Naive thymus-derived CD4-positive, alpha-beta T cell (primary cell): ENCODE measurements around the gene DAPK3. TPM values are rescaled to one million over a fixed set of nuclear protein-coding genes. Genes with fewer than 3 reads are reported as not detected.
"Not testable (repeated sequence)": the region's sequence is repeated elsewhere in the genome, so short reads cannot be mapped to it uniquely, and the experiment has no call there.

Experiments used
- ATAC-seq: fragments of 150-1000 bp; cut with Tn5 transposase; 2 replicates; pipeline ENCODE4 v1.10.0; 2021; ENCODE audit warnings: mild to moderate bottlenecking, moderate library complexity
- CTCF ChIA-PET: fragments of 350-600 bp; sonication (Branson Sonifier 250); formaldehyde crosslinking; loops from one replicate; lab custom pipeline; 2021; ENCODE audit warnings: antibody characterized with exemption; lab: Charles Lee
- POLR2A ChIA-PET: fragments of 350-600 bp; sonication (Branson Sonifier 250); formaldehyde crosslinking; loops from one replicate; lab custom pipeline; 2021; ENCODE audit warnings: antibody characterized with exemption, inconsistent platforms; lab: Charles Lee
- DNase-seq, 9 donors: peaks; one replicate each; pipeline versions ENCODE4 v3.0.0 to v3.0.0-alpha.2; 2020 to 2022; ENCODE audit warnings: mixed read lengths in 1 of 9
- H3K27ac ChIP-seq: one replicate; pipeline ENCODE4 v1.7.0; 2013; ENCODE audit warnings: mild to moderate bottlenecking, low read depth, low read length, moderate library complexity
- H3K27me3 ChIP-seq, 2 donors: one replicate each; pipeline ENCODE4 v1.7.0; 2013; ENCODE audit warnings: low read length in 2 of 2, mild to moderate bottlenecking in 2 of 2, moderate library complexity in 2 of 2; ENCODE audit not compliant: control insufficient read depth in 2 of 2, insufficient read depth in 2 of 2
- H3K36me3 ChIP-seq, 3 experiments: 1 replicate in 2 of 3; 2 replicates in 1 of 3; pipeline ENCODE4 v1.7.0; 2013; ENCODE audit warnings: low read length in 3 of 3, mild to moderate bottlenecking in 3 of 3, moderate library complexity in 1 of 3; ENCODE audit not compliant: insufficient read depth in 3 of 3, control insufficient read depth in 2 of 3
- H3K4me1 ChIP-seq, 2 donors: one replicate each; pipeline ENCODE4 v1.7.0; 2013; ENCODE audit warnings: low read length in 2 of 2, mild to moderate bottlenecking in 2 of 2, moderate library complexity in 1 of 2; ENCODE audit not compliant: control insufficient read depth in 2 of 2, insufficient read depth in 2 of 2
- H3K4me3 ChIP-seq: 2 replicates; pipeline ENCODE4 v1.7.0; 2013; ENCODE audit warnings: mild to moderate bottlenecking, low read length
- H3K9me3 ChIP-seq, 3 experiments: 1 replicate in 2 of 3; 2 replicates in 1 of 3; pipeline ENCODE4 v1.7.0; 2013; ENCODE audit warnings: low read length in 3 of 3; ENCODE audit not compliant: control insufficient read depth in 2 of 3
- H3K27ac Mint-ChIP-seq, 9 donors: one replicate each; pipeline ENCODE4 v1.8.0; 2020 to 2022; ENCODE audit warnings: mixed read lengths in 9 of 9, mild to moderate bottlenecking in 8 of 9, moderate library complexity in 5 of 9, inconsistent platforms in 2 of 9
- H3K27me3 Mint-ChIP-seq, 5 donors: one replicate each; pipeline ENCODE4 v1.8.0; 2021 to 2022; ENCODE audit warnings: mixed read lengths in 5 of 5, mild to moderate bottlenecking in 1 of 5
- H3K36me3 Mint-ChIP-seq, 5 donors: one replicate each; pipeline ENCODE4 v1.8.0; 2020 to 2022; ENCODE audit warnings: mixed read lengths in 5 of 5, mild to moderate bottlenecking in 3 of 5, inconsistent platforms in 1 of 5
- H3K4me1 Mint-ChIP-seq, 7 donors: one replicate each; pipeline ENCODE4 v1.8.0; 2020 to 2022; ENCODE audit warnings: mixed read lengths in 7 of 7, mild to moderate bottlenecking in 3 of 7, inconsistent platforms in 1 of 7
- H3K4me3 Mint-ChIP-seq, 10 donors: one replicate each; pipeline ENCODE4 v1.8.0; 2020 to 2022; ENCODE audit warnings: mild to moderate bottlenecking in 10 of 10, mixed read lengths in 10 of 10, moderate library complexity in 6 of 10, inconsistent platforms in 2 of 10
- H3K9me3 Mint-ChIP-seq, 11 donors: one replicate each; pipeline ENCODE4 v1.8.0; 2020 to 2022; ENCODE audit warnings: mixed read lengths in 11 of 11, mild to moderate bottlenecking in 4 of 11, inconsistent platforms in 1 of 11, moderate library complexity in 1 of 11
- intact Hi-C, 2 donors: fragments of 100-400 bp; cut with micrococcal nuclease; formaldehyde crosslinking; loops; one replicate each; pipeline ENCODE4 v1.15.1; 2023
- polyA plus RNA-seq, 2 donors: library from polyadenylated mRNA; unstranded; fragments of 300-500 nt; fragmentation: Illumina TruSeq; gene quantifications; one replicate each; pipeline ENCODE4 v1.2.3, GENCODE V29; 2021
- total RNA-seq, 6 experiments: library from RNA in 5 of 6; stranded (reverse) in 5 of 6; gene quantifications; 1 replicate in 5 of 6; 2 replicates in 1 of 6; pipeline ENCODE4 v1.2.3 and lab custom pipeline; 2021 to 2026

Gene DAPK3
- total and polyA plus RNA-seq, 7 experiments from 2014 or later = 18.2 to 40.3 (median 33.9) TPM

GRCh38 chr19:3944018-3944721 lies 26.7 kb downstream of the DAPK3 start:
- peaks cover 0 to 5% (median 0%) of the 10 kb centered on the region in 7 donors for H3K4me1 Mint-ChIP-seq
- no peak overlapping the region for H3K27ac ChIP-seq
- no peak for DNase-seq
- H3K36me3 ChIP-seq = no peaks in the 10 kb centered on the region
- H3K9me3 Mint-ChIP-seq = peaks cover 0 to 1% (median 0%) of the 10 kb centered on the region in 11 donors
- no peak overlapping the region for H3K4me3 ChIP-seq
- intact Hi-C loops = no loop called here
- no peaks in the 10 kb centered on the region for H3K27me3 ChIP-seq
- H3K27me3 Mint-ChIP-seq = no peaks in the 10 kb centered on the region
- ChIA-PET CTCF (no interaction called here), POLR2A (no interaction called here)
- H3K9me3 ChIP-seq = no peaks in the 10 kb centered on the region
- H3K4me3 Mint-ChIP-seq = no peak overlapping the region
- H3K36me3 Mint-ChIP-seq = no peaks in the 10 kb centered on the region
- no peak overlapping the region for H3K27ac Mint-ChIP-seq
- no peak for ATAC-seq
- no peaks in the 10 kb centered on the region for H3K4me1 ChIP-seq

- H3K4me1 ChIP-seq = no peaks in the 10 kb centered on the region
- H3K27me3 ChIP-seq = no peaks in the 10 kb centered on the region
- ChIA-PET POLR2A (no interaction called here), CTCF (no interaction called here)
- no peak for DNase-seq
- H3K9me3 Mint-ChIP-seq = peaks cover 0 to 1% (median 0%) of the 10 kb centered on the region in 11 donors
- ATAC-seq = no peak
- H3K4me1 Mint-ChIP-seq = peaks cover 0 to 5% (median 0%) of the 10 kb centered on the region in 7 donors
- no peak overlapping the region for H3K4me3 ChIP-seq
- no peaks in the 10 kb centered on the region for H3K9me3 ChIP-seq
- intact Hi-C loops = no loop called here
- no peak overlapping the region for H3K27ac Mint-ChIP-seq
- no peaks in the 10 kb centered on the region for H3K36me3 Mint-ChIP-seq
- H3K36me3 ChIP-seq = no peaks in the 10 kb centered on the region
- H3K27ac ChIP-seq = no peak overlapping the region
- no peak overlapping the region for H3K4me3 Mint-ChIP-seq
- no peaks in the 10 kb centered on the region for H3K27me3 Mint-ChIP-seq
These were observed 28.0 kb downstream of the DAPK3 start for GRCh38 chr19:3942790-3943409.

DNA sequence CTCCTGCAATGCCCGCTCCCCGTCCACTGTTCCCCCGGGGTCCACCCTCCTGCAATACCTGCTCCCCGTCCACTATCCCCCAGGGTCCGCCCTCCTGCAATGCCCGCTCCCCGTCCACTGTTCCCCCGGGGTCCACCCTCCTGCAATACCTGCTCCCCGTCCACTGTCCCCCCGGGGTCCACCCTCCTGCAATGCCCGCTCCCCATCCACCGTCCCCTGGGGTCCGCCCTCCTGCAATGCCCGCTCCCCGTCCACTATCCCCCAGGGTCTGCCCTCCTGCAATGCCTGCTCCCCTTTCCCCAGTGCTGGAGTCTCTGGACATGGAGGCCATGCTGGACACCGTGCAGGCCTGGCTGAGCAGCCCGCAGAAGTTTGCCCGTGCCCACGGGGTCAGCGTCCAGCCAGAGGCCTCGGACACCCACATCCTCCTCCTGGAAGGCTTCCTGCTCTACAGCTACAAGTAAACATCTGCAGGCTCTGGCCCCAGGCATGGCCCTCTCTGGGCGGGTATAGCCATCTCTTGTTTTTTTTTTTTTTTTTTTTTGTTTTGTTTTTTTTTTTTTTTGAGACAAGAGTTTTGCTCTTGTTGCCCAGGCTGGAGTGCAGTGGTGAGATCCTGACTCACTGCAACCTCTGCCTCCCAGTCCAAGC lies 32.5 kb downstream of the DAPK3 start:
- intact Hi-C loops, H3K27ac ChIP-seq: not testable (repeated sequence)

DNA sequence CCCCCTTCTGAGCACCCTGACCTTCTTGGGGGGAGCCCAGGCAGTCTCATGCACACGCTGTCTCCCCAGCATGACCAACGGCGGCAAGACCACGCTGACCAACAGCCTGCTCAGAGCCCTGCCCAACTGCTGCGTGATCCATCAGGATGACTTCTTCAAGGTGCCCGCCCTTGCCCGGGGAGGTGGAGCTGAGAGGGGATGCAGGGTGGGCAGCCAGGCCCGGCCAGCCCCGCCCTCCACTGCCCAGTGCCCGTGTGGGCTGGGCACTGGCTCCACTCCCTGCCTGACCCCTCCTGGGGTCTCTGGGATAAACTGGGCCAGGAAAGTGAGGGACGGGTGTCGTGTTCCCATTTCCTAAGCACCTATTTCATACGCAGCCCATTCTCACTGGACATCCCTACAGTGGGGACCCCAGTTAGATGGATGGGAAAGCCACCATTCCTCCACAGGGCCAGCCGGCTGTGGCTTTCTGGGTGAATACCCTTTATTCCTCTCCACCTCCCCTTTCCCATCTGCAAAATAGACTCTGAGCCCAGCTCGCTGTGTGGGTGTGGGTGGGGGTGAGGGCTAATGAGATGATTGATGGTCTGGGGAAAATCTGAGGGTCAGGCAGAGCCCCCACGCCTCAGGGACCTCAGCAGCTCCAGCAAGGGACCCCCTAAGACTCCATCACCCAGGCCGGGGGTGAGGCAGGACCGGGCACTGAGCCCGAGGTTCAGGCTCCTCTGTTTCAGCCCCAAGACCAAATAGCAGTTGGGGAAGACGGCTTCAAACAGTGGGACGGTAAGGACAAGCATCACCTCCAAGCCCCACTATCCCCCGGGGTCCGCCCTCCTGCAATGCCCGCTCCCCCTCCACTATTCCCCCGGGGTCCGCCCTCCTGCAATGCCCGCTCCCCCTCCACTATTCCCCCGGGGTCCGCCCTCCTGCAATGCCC lies 34.1 kb downstream of the DAPK3 start:
- Histone ChIP-seq H3K27me3 (no peaks in the 10 kb centered on the region), H3K9me3 (no peaks in the 10 kb centered on the region), H3K4me1 (no peaks in the 10 kb centered on the region), H3K36me3 (no peaks in the 10 kb centered on the region), H3K27ac (no peak overlapping the region), H3K4me3 (no peak overlapping the region)
- no peaks in the 10 kb centered on the region for H3K36me3 Mint-ChIP-seq
- H3K4me3 Mint-ChIP-seq = no peak overlapping the region
- POLR2A ChIA-PET = no interaction called here
- H3K27ac Mint-ChIP-seq = no peak overlapping the region
- no peaks in the 10 kb centered on the region for H3K4me1 Mint-ChIP-seq
- intact Hi-C loops = no loop called here
- peaks cover 0 to 2% (median 0%) of the 10 kb centered on the region in 11 donors for H3K9me3 Mint-ChIP-seq
- ATAC-seq (no peak), DNase-seq (no peak)
- CTCF ChIA-PET = no interaction called here
- peaks cover 3 to 25% (median 4%) of the 10 kb centered on the region in 5 donors for H3K27me3 Mint-ChIP-seq

More for the DNA sequence above, 32.5 kb downstream of the DAPK3 start:
- H3K27me3 ChIP-seq, CTCF ChIA-PET, H3K4me1 ChIP-seq, H3K4me3 Mint-ChIP-seq, H3K27ac Mint-ChIP-seq, H3K9me3 Mint-ChIP-seq, H3K36me3 ChIP-seq, H3K9me3 ChIP-seq, POLR2A ChIA-PET, H3K4me1 Mint-ChIP-seq, DNase-seq, H3K4me3 ChIP-seq, ATAC-seq, H3K36me3 Mint-ChIP-seq: not testable (repeated sequence)
- peaks cover 0 to 19% (median 0%) of the 10 kb centered on the region in 5 donors for H3K27me3 Mint-ChIP-seq

DNA sequence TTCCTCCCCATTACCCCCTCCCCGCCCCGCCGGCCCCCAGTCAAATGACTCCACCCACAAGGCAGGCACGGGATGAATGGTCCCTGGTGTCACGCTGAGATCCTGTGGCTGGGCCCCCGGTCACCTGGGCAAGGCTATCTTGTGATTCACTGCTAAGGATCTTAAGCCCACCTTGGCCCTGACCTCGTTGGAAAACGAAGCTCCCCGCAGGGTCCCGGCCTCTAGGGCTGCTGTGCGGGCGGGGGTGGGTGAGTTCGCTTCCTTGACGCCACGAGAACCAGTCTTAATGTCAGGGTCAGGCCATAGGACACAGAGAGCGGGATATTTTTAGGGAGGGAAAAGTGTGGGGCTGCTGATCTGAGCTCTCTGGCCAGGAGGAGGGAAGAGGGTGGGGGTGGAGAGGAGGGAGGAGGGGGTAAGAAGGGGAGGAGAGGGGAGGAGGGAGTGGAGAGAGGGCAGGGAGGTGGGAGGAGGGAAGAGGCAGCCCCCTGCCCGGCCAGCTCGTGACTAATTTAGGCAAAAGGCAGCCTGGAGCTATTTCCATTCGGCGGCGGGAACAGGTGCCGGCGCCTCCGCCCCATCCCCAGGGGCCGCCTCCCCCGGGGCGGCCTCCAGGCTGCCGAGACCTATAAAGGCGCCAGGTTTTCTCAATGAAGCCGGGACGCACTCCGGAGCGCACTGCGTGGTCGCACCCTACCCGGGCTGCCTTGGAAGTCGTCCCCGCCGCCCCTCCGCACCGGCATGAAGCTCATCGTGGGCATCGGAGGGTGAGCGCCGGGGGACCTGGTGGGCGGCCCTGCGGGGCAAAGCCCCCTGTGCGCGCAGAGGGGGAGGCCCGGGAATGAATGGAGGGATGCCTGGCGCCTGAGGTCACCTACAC lies 37.7 kb downstream of the DAPK3 start, which contains the start of gene NMRK2:
TSS of gene NMRK2 (plus strand) at position 139 of the 880 bp plus-strand sequence. CDS start at position 742, 603 bp downstream.
- H3K27me3 Mint-ChIP-seq = peaks cover 10 to 32% (median 11%) of the 10 kb centered on the region in 5 donors
- Histone ChIP-seq H3K4me1 (no peaks in the 10 kb centered on the region), H3K4me3 (no peak within 1 kb of the TSS), H3K36me3 (no peaks in the 10 kb centered on the region), H3K9me3 (no peaks in the 10 kb centered on the region), H3K27me3 (no peaks in the 10 kb centered on the region), H3K27ac (no peak within 1 kb of the TSS)
- POLR2A ChIA-PET = no interaction called here
- no peaks in the 10 kb centered on the region for H3K36me3 Mint-ChIP-seq
- intact Hi-C loops = no loop called here
- ATAC-seq (no peak), DNase-seq (no peak)
- no peaks in the 10 kb centered on the region for H3K4me1 Mint-ChIP-seq
- H3K4me3 Mint-ChIP-seq = no peak within 1 kb of the TSS
- peaks cover 0 to 2% (median 0%) of the 10 kb centered on the region in 11 donors for H3K9me3 Mint-ChIP-seq
- CTCF ChIA-PET = no interaction called here
- H3K27ac Mint-ChIP-seq = no peak within 1 kb of the TSS
